ENCODE results near the gene FAH.
"Not testable (repeated sequence)": the region's sequence is repeated elsewhere in the genome, so short reads cannot be mapped to it uniquely, and the experiment has no call there.

The FAH gene

DNA sequence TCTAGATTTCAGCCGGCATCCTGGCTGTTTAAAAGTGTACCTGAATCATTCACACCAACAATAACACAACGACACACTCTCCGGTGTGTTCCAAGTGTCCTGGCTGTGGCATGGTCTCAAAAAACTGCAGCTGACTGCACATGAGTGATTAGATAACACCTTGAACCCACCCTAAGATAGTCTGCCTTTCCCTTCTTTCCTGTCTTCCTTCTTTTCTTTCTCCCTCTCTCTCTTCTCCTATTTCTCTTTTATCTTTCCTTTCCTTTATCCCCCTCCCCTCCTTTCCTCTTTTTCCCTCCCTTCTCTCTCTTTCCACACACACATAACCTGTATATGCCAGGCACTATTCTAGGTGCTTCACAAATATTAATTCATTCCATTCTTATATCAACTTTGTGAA lies 1.2 kb upstream of the FAH start:
- DNase-seq (ENCODE audit: low read depth), result no peak

DNA sequence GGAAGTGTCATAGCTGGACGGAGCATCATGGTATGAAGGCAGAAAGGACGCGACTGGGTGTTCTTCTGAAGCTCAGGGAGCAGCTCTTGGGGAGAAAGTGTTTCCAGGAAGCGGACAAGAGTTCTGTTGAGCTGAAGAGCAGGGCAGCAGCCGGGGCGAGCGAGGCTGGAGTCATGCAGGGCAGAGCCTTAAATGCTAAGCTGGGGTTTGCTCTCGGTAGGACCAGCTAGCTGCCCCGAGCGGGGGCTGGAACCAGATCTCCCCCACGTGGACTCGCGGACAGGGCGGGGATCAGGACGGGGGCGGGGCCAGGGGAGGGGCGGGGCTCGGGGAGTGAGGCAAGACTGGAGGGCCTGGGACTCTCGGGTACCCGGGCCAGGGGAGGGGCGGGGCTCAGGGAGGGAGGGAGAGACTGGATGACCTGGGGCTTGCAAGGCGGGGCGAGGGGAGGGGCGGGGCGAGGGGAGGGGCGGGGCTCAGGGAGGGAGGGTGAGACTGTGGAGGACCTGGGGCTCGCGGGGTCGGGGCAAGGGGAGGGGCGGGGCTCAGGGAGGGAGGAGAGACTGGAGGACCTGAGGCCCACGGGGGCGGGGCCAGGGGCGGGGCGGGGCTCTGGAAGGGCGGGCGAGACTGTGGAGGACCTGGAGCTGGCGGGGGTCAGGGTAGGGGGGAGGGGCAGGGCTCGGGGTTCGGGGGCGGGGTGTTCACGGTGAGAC lies 461 bp upstream of the FAH start:
- DNase-seq (ENCODE audit: low read depth), result peak; percentile 91

DNA sequence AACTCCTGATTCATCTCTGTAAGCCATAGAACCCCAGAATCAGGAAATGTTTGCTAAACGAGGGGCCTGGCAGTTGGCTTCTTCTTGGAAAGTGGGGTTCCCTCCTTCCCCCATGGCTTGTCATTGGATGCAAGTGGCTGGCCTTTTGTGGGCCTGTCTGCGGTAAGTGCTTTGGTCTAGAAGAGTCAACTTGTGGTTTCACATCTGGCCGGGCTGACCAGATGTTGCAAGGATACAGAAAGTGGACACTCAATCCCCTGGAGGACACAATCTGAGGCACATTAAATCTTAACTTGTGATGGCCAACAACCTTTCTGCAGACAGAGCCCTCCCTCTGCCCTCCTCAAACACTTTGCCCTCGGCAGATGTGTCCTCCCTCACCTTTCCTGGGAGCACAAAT lies 1.1 kb downstream of the FAH start:
- no peak for DNase-seq (ENCODE audit: low read depth)

DNA sequence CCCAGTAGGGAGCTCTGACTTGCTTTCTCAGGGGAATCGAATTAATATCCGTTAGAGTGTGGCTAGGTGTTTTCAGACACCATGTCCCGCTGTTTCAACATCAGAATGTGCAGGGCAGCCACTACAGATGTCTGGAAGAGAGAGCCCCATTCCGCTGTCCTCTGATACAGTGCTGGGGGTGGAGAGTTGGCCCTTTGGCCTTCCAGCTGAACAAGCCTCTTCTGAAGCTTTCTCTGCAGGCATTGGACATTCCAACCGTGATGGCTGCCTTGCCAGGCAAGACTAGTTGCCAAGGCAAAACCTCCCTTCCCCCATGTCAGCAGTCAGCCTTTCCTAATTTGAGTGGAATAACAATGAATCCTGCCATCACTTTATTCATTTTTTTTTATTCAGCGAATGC lies 1.5 kb downstream of the FAH start:
- DNase-seq (ENCODE audit: low read depth), result no peak

DNA sequence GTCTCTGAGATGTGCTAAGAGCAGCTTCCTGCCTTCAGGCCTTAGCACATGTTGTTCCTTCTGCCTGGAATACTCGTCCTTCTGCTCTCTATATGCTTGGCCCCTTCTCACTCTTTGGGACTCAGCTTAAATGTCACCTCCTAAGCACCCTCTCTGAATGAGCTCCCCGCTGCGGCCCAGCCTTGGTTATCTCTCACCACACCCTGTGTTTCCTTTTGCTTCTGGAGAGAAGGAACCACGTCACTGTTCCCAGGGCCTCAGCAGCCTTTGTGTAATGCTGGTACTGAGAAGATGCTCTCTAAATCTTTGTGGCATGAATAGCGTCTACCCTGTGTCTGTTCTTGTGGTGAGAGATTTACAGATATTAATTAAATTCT lies 2.2 kb downstream of the FAH start:
- no peak for DNase-seq (ENCODE audit: low read depth)

DNA sequence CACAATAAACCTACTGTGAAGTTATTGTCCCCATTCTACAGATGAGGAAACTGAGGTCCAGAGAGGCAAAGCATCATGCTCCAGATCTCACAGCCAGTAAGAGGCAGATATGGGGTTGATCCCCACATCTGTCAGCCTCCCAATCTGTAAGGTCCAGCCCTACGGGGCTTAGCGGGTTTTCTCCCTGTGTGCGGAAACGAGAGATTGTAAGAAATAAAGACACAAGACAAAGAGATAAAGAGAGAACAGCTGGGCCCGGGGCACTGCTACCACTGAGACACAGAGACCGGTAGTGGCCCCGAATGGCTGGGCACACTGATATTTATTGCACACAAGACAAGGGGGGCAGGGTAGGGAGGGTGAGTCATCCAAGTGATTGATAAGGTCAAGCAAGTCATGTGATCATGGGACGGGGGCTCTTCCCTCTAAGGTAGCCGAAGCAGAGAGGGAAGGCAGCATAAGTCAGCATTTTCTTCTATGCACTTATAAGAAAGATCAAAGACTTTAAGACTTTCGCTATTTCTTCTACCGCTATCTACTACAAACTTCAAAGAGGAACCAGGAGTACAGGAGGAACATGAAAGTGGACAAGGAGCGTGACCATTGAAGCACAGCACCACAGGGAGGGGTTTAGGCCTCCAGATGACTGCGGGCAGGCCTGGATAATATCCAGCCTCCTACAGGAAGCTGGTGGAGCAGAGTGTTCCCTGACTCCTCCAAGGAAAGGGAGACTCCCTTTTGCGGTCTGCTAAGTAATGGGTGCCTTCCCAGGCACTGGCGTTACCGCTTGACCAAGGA lies 2.8 kb downstream of the FAH start:
- DNase-seq (ENCODE audit: low read depth), result not testable (repeated sequence)

DNA sequence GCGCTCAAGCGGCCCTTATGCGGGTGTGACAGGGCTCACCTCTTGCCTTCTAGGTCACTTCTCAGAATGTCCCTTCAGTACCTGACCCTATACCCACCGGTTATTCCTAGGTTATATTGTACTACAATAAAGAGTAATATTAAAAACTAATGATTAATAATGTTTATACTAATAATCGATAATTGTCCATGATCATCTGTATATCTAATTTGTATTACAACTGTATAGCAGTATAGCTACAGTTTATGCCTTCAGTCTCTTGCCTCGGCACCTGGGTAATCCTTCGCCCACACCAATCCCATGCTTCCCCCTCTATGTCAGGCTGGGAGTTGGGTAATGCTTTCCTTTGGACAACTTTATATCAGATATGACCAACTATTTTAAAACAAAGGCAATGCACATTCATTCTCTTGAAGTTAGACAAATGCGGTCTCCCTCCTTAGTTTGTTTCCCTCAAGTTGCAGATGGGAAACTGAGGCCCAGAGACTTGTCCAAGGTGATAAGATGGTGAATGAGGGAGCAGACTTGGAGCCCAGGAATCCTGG lies 3.4 kb downstream of the FAH start:
- no peak for DNase-seq (ENCODE audit: low read depth)

DNA sequence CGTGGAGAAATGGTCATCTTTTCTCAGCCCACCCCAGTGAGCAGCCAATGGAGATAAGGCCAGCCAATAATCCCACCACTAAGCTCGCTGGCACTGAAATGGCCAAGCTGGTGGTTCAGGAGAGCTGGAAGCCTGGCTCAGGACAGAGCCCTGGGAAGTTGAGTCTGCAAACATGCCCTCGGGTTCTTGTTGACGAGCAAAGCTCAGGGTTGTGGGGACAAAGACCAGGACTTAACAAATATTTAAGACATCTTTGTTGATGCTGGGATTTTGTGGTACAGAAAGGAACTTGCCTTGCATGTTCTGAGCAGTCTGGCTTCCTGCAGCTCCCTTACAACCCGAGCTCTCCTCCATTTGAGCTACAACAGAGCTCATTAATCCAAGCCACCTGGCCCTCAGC lies 4.4 kb downstream of the FAH start:
- DNase-seq (ENCODE audit: low read depth), result no peak

DNA sequence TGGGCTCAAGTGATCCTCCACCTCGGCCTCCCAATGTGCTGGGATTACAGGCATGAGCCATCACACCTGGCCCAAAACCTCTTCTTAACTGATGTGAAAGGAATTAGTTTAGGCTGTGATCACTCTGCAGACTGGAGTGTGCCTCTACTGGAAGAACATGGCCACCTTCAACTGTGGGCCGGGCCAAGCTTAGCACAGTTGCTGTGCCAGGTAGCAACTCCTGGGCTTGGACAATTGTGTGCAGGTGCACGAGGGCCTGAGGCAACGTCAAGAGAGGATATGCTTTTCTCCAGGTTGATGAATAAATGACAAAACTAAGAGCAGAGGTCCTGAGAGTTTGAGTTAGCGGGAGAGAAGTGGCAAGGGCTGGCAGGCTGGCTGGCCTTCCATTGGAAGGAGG lies 6.5 kb downstream of the FAH start:
- no peak for DNase-seq (ENCODE audit: low read depth)

DNA sequence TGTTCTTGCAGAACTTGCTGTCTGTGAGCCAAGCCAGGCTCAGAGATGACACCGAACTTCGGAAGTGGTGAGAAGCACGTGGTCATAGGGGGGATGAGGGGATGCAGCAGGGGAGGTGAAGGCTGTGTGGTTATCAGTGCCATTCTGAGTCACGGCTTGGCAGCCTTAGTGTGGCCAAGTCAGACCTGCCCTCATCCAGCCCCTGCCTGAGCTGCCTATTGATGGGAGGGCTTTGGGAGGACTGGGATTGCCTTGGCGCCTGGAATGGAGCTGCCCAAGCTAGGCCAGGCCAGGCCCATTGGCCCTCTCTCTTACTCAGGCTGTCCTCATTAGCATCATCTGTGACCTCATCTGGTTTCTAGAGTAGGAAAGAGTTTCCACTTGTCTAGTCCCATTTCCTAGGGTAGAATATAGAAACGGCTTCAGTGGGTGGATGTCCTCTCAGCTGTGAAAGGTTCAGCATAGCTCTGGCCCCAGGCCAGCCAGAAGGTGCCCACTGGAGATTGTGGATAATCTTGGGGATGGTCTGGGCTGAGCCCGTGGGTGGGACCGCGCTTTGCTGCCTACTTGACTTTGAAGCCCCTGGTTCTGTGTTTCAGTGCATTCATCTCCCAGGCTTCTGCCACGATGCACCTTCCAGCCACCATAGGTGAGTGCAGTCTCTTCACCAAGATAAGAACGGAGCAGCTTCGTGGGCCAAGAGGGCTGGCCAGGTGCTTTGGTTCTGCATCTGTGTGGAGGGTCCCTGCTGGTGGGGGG lies 7.2 kb downstream of the FAH start:
- no peak for DNase-seq (ENCODE audit: low read depth)

DNA sequence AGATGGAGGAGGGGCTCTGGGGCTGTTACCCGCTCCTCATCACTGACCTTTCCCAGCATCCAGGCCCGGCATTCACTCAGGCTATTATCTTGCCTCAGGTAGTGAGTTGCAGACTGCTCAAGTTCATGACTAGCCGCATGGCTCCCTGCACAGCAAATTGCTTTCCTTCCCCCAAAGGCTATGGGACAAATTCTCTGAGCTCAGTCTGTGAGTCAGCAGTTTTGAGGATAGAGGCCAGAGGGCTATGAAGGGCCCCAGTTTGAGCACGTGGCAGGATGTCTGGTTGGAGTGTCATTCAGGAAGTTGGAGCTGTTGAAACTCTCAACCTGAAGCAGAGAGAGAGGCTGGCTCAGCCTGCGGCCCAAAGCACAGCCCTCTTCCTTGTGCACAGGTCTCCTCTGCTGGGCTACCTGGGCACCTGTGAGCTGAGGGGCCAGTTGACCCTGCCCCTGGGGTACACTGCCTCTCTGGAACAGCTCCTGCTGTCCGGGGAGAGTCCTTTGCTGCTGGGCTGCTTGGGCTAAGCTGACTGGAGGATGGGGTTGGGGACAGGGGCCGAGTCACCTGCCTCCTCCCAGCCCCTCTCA lies 7.9 kb downstream of the FAH start:
- peak; percentile 84 for DNase-seq (ENCODE audit: low read depth)

DNA sequence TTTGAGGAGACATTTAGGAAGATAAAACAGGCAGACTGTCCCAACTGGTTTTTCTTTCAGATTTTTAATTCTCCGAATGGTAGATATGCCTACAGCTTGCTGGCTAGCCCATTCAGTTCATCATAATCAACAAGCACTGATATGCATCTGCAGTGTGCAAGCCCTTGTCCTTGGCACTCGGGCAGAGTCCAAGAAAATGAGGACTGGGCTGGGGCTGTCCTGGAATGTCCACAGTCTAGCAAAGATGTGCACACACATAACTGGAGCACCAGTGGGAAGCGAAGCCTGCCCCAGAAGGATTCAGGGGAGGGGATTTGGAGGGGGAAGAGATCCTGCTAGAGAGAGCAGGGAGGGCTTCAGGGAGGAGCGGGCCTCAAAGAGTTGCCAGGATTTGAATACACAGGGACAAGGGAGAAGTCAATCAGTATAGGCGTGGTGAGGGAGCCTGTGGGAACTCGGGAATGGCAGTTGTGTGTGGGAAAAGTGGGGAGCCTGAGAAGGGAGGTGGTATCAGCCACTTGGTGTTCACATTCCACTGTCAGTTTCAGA lies 8.7 kb downstream of the FAH start:
- no peak for DNase-seq (ENCODE audit: low read depth)

DNA sequence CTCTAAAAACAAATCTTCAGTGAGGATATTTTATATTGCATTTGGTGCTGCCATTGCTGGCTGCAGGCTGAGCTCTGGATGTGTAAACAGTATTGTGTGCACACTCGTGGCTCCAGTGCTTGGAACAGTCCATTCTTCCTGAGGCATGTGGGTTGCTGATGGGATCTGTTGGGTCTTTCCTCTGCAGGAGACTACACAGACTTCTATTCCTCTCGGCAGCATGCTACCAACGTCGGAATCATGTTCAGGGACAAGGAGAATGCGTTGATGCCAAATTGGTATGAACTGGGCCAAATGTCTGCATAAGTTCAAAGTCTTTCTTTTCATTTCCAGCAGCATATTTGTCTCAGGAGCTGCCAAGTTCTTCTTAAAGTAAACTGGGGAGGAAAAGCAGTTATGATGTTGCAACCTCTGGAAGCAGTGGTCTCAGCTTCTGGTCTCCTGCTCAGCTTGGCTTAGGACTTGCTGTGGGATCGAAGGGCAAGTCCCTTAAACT lies 9.3 kb downstream of the FAH start:
- no peak for DNase-seq (ENCODE audit: low read depth)

DNA sequence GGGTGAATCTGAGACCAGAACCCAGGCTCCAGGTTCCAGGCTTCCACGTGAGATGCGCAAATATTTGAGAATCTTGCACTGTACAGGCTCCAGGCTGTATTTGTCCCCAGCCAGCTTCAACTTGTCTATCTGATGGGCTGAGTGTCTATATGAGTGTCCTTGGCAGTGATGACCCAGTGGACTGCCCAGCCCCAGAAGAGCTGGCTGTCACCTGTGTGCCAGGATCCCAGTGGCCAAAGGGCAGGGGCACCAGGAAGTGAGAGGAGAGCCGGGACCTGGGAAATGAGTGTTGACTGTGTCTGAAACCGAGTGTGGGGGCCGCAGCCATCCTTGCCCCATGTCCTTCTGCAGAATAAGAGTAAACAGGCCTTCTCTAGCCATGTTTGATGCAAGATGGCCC lies 10.4 kb downstream of the FAH start:
- no peak for DNase-seq (ENCODE audit: low read depth)

DNA sequence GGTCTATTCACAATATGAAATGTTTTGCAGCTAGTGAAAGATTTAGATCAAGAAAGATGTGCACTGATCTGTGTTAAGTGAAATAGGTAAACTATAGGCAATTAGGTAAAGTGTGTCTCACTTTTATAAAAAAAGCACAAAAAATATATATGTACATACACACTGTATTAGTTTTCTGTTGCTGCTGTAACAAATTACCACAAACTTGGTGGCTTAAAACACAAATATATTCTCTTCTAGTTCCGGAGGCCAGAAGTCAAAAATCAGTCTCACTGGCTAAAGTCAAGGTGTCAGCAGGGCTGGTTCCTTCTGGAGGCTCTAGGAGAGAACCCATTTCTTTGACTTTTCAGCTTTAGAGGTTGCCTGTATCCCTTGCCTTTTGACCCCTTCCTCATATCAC lies 11.1 kb downstream of the FAH start:
- no peak for DNase-seq (ENCODE audit: low read depth)

DNA sequence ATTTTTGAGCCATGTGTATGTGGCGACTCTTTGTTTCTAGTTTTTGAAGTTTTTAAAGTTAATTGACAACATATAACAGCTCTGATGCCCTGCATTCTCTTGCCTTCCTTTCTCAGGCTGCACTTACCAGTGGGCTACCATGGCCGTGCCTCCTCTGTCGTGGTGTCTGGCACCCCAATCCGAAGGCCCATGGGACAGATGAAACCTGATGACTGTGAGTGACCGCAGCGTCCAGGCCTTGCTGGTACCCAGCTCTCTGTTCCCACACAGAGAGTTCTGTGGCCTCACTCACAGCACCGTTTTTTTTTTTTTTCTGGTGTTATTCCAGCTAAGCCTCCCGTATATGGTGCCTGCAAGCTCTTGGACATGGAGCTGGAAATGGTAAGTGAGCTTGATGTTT lies 15.1 kb downstream of the FAH start:
- no peak for DNase-seq (ENCODE audit: low read depth)

DNA sequence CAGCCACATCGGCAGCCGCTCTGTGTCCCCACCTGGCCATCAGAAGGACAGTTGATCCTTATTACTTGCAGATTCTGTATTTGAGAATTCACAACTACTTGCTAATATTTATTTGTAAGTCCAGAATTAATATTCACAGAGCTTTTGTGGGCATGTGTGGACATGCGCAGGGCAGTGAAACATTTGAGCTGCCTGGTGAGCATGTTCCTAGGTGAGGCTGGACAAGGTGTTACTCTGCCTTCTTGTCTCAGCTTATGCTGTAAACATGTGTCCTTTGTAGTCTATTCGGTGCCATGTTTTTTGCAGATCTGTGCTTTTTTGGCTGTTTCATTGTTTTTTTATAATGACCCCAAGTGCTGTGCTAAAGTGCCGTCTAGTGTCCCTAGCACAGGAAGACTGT lies 15.6 kb downstream of the FAH start:
- DNase-seq (ENCODE audit: low read depth), result no peak

DNA sequence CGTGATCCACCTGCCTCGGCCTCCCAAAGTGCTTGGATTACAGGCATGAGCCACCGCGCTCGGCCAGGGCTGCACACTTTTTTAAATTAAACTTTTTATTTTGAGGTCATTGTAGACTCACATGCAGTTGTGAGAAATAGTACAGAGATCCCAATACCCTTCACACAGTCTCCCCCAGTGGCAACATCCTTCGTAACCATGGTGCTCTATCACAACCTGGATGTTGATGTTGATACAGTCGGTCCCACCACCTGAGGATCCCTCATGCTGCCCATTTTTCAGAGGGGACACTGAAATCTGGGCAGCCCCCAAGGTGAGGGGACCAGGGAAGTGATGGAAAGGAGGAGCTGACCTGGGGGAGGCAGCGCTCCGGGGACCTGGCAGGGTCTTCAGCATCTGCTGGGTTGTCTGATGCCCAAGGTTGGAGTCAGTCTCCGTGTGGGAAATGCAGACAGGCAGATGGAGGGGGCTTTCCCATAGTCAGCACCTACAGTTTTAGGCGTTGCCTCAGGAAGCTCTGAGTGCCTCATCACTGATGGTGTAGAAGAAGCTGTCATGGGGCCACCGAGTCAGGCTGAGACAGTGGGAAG lies 17.1 kb downstream of the FAH start:
- no peak for DNase-seq (ENCODE audit: low read depth)

DNA sequence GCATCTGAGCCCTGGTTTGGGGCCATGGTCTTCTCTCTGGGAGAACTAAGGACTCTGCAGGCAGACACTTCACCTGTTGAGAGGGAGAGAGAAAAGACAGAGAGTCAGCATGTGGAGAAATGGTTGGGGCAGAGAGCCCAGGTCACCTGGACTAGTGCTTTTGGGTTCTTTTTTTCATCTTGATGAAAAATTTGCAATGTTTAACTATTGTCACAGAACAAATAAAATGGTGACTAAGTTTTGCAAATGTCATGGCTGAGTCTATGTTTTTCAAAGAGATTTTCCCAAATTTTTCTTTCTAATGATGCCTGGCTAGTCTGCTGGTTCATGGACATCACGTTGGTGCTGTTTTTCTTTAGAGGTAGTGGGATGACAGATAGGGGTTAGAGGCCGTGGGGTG lies 17.8 kb downstream of the FAH start:
- DNase-seq (ENCODE audit: low read depth), result no peak

DNA sequence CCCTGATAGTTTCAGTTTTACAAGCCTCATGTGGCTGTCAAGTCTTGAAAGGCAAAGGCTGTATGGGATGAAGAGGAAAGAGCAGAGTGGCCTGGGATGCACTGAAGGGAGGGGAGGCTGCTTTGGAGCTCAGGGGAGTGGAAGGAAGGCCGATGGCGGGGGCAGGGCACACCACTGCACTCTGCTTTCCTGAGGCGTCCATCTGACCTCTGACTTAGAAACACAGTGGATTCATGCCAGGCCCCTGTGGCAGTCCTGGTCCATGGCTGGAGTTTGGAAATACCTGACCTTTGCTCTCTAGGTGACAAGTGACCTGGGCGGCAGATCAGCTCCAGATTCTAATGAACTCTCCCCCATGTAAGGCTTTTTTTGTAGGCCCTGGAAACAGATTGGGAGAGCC lies 19.0 kb downstream of the FAH start:
- no peak for DNase-seq (ENCODE audit: low read depth)

DNA sequence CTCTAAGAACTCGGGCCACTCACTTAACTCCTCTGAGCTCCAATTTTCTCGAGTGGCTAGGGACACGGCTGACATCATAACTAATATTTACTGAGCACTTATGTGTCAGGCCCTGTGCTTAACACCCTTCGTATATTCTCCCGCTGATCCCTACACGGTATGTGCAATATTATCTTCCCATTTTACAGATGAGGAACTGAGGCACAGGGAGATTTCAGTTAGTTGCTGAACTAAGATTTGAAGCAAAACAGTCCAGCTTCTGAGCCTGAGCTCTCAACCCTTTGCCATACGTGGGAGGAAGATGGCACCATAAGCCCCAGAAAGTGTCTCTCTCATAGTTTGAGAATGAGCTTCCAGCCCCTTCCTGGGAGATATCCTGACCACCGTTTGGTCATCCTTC lies 19.6 kb downstream of the FAH start:
- no peak for DNase-seq (ENCODE audit: low read depth)
